Panc1 (cell line): ENCODE results near the gene CGREF1. TPM values are rescaled to one million over a fixed set of nuclear protein-coding genes. Genes with fewer than 3 reads are reported as not detected.

Source experiments
- ATAC-seq: fragments of 200-7000 bp; cut with Tn5 transposase; 2 replicates; pipeline ENCODE4 v1.9.1; 2020; ENCODE audit warnings: mild to moderate bottlenecking, moderate library complexity
- BruUV-seq: library from RNA; stranded (reverse); fragments of 400-500 nt; replicated peaks from 2 replicates; lab custom pipeline; 2021; lab: Mats Ljungman, UMichigan
- CTCF ChIA-PET: fragments of 300-600 bp; sonication (Branson Sonifier 250); formaldehyde crosslinking; loops from one replicate; lab custom pipeline; 2022; ENCODE audit warnings: antibody characterized with exemption; lab: Charles Lee
- POLR2A ChIA-PET: fragments of 300-600 bp; sonication (Branson Sonifier 250); formaldehyde crosslinking; loops from one replicate; lab custom pipeline; 2022; ENCODE audit warnings: antibody characterized with exemption; lab: Charles Lee
- DNase-seq: peaks from one replicate; pipeline ENCODE4 v3.0.0-alpha.2; 2010; ENCODE audit warnings: low read depth, low spot score
- H3K27ac ChIP-seq: 2 replicates; pipeline ENCODE4 v1.5.1; 2011; ENCODE audit warnings: mild to moderate bottlenecking, low read length, inconsistent platforms
- H3K27me3 ChIP-seq: fragments of 200-500 bp; sonication (Bioruptor generic); 2 replicates; pipeline ENCODE4 v1.6.0; 2014; ENCODE audit warnings: low read length, inconsistent platforms; ENCODE audit not compliant: control insufficient read depth, insufficient read depth
- H3K36me3 ChIP-seq: fragments of 200-500 bp; sonication (Bioruptor generic); 2 replicates; pipeline ENCODE4 v1.5.1; 2014; ENCODE audit warnings: inconsistent platforms, mild to moderate bottlenecking, low read length, moderate library complexity; ENCODE audit not compliant: control insufficient read depth, insufficient read depth
- H3K4me1 ChIP-seq: 2 replicates; pipeline ENCODE4 v1.5.1; 2011; ENCODE audit warnings: inconsistent platforms, mild to moderate bottlenecking, low read length, moderate library complexity; ENCODE audit not compliant: control insufficient read depth, insufficient read depth
- H3K4me3 ChIP-seq, 2 experiments: 2 replicates each; pipeline ENCODE4 v1.5.1; 2011 to 2012; ENCODE audit warnings: low read depth in 2 of 2, low read length in 2 of 2, mild to moderate bottlenecking in 2 of 2, inconsistent platforms in 1 of 2, moderate library complexity in 1 of 2
- H3K9me3 ChIP-seq: fragments of 200-500 bp; sonication (Bioruptor generic); 2 replicates; pipeline ENCODE4 v1.5.1; 2014; ENCODE audit warnings: low read depth, mild to moderate bottlenecking, inconsistent platforms, low read length, moderate library complexity; ENCODE audit not compliant: control insufficient read depth, insufficient read depth
- POLR2AphosphoS5 ChIP-seq: IDR thresholded peaks from 2 replicates; pipeline ENCODE4 v1.6.1; 2012; ENCODE audit warnings: mild to moderate bottlenecking, low read depth, low read length, moderate library complexity
- REST ChIP-seq, 2 experiments: IDR thresholded peaks; 2 replicates each; pipeline ENCODE4 v1.6.1; 2011 to 2012; ENCODE audit warnings: low read depth in 2 of 2, control low read depth in 1 of 2, low read length in 1 of 2, mild to moderate bottlenecking in 1 of 2, moderate library complexity in 1 of 2; ENCODE audit not compliant: insufficient read depth in 1 of 2
- SIN3A ChIP-seq: IDR thresholded peaks from 2 replicates; pipeline ENCODE4 v1.6.1; 2012; ENCODE audit warnings: low read depth, mild to moderate bottlenecking, low read length, moderate library complexity, borderline replicate concordance; ENCODE audit not compliant: insufficient read depth
- TCF7L2 ChIP-seq: IDR thresholded peaks from 2 replicates; pipeline ENCODE4 v1.6.1; 2011; ENCODE audit warnings: mild to moderate bottlenecking, low read depth, low read length, inconsistent platforms
- in situ Hi-C: cut with HindIII; loops from 2 replicates; pipeline ENCODE4 v1.10.0; 2016; ENCODE audit warnings: low sequenced_read_pairs, low pct_unique_long_range_greater_than_20kb
- intact Hi-C: fragments of 100-400 bp; cut with micrococcal nuclease; formaldehyde crosslinking; loops from one replicate; pipeline ENCODE4 v1.10.0; 2022; ENCODE audit not compliant: unreplicated experiment
- total RNA-seq: library from RNA; stranded (reverse); gene quantifications from one replicate; pipeline ENCODE4 v1.2.1, GENCODE V29; 2021; ENCODE audit not compliant: unreplicated experiment
- TF ChIP-seq, protein P1 (sequence below): fragments of 450-650 bp; IDR thresholded peaks from 2 replicates; pipeline ENCODE4 v1.5.1; 2017; ENCODE audit warnings: mild to moderate bottlenecking

Gene CGREF1
- total RNA-seq, 1 experiment from 2014 or later, result 10.1 TPM

- DNase-seq, result no peak
- POLR2A ChIA-PET, result no interaction called here
- Histone ChIP-seq H3K27ac (no peak overlapping the region), H3K9me3 (no peaks in the 10 kb centered on the region), H3K4me1 (no peaks in the 10 kb centered on the region), H3K4me3 (no peak overlapping the region), H3K27me3 (no peaks in the 10 kb centered on the region), H3K36me3 (no peaks in the 10 kb centered on the region)
- TF ChIP-seq SIN3A (no peak), REST (IDR thresholded peaks at IDR 0.05; ENCODE audit: insufficient read depth in 1 of 2, low read depth in 2 of 2, low read length in 1 of 2) (no peak), POLR2AphosphoS5 (no peak), TCF7L2 (no peak)
- TF ChIP-seq, protein P1, sequence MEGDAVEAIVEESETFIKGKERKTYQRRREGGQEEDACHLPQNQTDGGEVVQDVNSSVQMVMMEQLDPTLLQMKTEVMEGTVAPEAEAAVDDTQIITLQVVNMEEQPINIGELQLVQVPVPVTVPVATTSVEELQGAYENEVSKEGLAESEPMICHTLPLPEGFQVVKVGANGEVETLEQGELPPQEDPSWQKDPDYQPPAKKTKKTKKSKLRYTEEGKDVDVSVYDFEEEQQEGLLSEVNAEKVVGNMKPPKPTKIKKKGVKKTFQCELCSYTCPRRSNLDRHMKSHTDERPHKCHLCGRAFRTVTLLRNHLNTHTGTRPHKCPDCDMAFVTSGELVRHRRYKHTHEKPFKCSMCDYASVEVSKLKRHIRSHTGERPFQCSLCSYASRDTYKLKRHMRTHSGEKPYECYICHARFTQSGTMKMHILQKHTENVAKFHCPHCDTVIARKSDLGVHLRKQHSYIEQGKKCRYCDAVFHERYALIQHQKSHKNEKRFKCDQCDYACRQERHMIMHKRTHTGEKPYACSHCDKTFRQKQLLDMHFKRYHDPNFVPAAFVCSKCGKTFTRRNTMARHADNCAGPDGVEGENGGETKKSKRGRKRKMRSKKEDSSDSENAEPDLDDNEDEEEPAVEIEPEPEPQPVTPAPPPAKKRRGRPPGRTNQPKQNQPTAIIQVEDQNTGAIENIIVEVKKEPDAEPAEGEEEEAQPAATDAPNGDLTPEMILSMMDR, result no peak
- no peak for ATAC-seq
- BruUV-seq, result no TSS peak
- in situ Hi-C loops, result no loop called here
- intact Hi-C loops, result no loop called here
- CTCF ChIA-PET, result no interaction called here
Observed at GRCh38 chr2:27094353-27094984, 24.5 kb downstream of the CGREF1 start.

DNA sequence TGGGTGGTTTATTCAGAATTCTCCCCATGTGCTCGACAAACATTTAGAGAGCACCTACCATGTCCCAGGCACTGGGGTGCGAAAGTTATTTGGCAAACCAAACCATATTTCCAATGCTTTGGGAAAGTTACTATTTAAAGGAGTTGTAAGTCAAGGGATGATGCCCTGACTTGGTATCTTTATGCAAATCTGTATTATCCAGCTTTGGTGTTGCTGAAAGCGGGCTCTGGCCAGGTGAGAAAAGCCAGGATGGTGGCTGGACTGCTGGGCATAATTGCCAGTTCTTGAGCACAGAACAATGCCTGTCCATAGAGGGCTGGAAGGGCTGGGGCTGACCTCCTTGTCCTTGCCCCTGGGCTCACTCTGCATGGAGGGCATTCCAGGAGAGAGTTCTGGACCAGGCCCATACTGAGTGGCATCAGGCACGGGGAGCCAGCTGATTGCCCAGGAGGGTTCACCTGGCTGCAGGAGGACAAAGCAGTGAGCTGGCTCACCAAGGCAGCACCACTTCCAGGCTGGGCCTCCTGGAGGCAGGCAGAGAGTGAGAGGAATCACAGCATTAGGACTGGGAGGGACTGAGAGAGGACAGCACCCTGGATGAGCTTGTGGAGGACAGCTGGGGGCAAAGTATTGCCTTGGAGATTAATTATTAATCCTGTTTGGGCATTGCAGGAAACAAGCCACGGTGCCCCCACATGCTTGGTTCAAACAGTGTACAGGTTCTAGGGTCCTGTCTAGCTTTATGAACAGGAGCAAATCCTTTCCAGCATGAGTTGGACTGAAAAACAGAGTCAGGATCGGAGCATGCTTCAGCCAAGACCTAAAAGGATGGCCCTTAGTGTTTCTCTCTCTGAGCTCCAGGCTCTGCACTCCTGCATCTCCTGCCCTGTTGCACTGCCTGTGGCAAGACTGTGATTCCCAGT, 25.2 kb downstream of the CGREF1 start:
- in situ Hi-C loops (no loop called here), intact Hi-C loops (no loop called here)
- Histone ChIP-seq H3K36me3 (no peaks in the 10 kb centered on the region), H3K27me3 (no peaks in the 10 kb centered on the region), H3K4me1 (no peaks in the 10 kb centered on the region), H3K9me3 (no peaks in the 10 kb centered on the region), H3K4me3 (no peak overlapping the region), H3K27ac (no peak overlapping the region)
- DNase-seq (no peak), ATAC-seq (no peak)
- BruUV-seq, result no TSS peak
- TF ChIP-seq REST (IDR thresholded peaks at IDR 0.05; ENCODE audit: insufficient read depth in 1 of 2, low read depth in 2 of 2, low read length in 1 of 2) (no peak), POLR2AphosphoS5 (no peak), SIN3A (no peak), TCF7L2 (no peak)
- TF ChIP-seq, protein P1, result no peak
- ChIA-PET POLR2A (interaction anchor here (0.6 to 0.7 kb wide), 2 partner anchors 102 to 992 kb away, joined by 3 to 4 read pairs; no protein-coding TSS in a partner anchor), CTCF (no interaction called here)
